Upper lobe of left lung (tissue), 6 donors: ENCODE results near the gene POFUT1. TPM values are rescaled to one million over a fixed set of nuclear protein-coding genes. Genes with fewer than 3 reads are reported as not detected.
A peak's percentile ranks its signal among the peaks of the same experiment; 100 is the strongest.

Experiments used
- ATAC-seq, 2 donors: fragments of 200-7000 bp; cut with Tn5 transposase; one replicate each; pipeline ENCODE4 v1.9.1; 2022; ENCODE audit warnings: mild to moderate bottlenecking in 2 of 2, moderate library complexity in 2 of 2; ENCODE audit not compliant: low FRiP score in 2 of 2
- DNase-seq, 2 donors: peaks; one replicate each; pipeline ENCODE4 v3.0.0-alpha.2; 2019 to 2020
- H3K27ac ChIP-seq, 4 donors: fragments of 200-600 bp; sonication (generic); one replicate each; pipeline ENCODE4 v1.5.1; 2016 to 2019
- H3K27me3 ChIP-seq, 4 donors: fragments of 200-600 bp; sonication (generic); one replicate each; pipeline ENCODE4 v1.5.1; 2017 to 2019
- H3K36me3 ChIP-seq, 4 donors: fragments of 200-600 bp; sonication (generic); one replicate each; pipeline ENCODE4 v1.5.1; 2016 to 2019
- H3K4me1 ChIP-seq, 4 donors: fragments of 200-600 bp; sonication (generic); one replicate each; pipeline ENCODE4 v1.5.1; 2018 to 2019
- H3K4me3 ChIP-seq, 4 donors: fragments of 200-600 bp; sonication (generic); one replicate each; pipeline ENCODE4 v1.5.1; 2017 to 2019; ENCODE audit warnings: mild to moderate bottlenecking in 2 of 4, moderate library complexity in 1 of 4
- H3K9me3 ChIP-seq, 4 donors: fragments of 200-600 bp; sonication (generic); one replicate each; pipeline ENCODE4 v1.5.1; 2018 to 2019
- CTCF ChIP-seq, 6 experiments: fragments of 450-650 bp in 4 of 6; fragments of 200-600 bp in 2 of 6; sonication (generic) in 2 of 6; IDR thresholded peaks; one replicate each; pipeline ENCODE4 v1.5.1; 2016 to 2019; ENCODE audit warnings: antibody characterized with exemption in 6 of 6
- EP300 ChIP-seq, 4 donors: sonication (generic); formaldehyde crosslinking; IDR thresholded peaks; one replicate each; pipeline ENCODE4 v1.5.1; 2017; ENCODE audit warnings: antibody characterized with exemption in 4 of 4, control low read depth in 2 of 4
- POLR2A ChIP-seq, 4 donors: fragments of 450-650 bp; IDR thresholded peaks; one replicate each; pipeline ENCODE4 v1.5.1; 2016 to 2017; ENCODE audit warnings: antibody characterized with exemption in 4 of 4, mild to moderate bottlenecking in 2 of 4
- POLR2AphosphoS5 ChIP-seq, 2 donors: sonication (generic); formaldehyde crosslinking; IDR thresholded peaks; one replicate each; pipeline ENCODE4 v1.5.1; 2017; ENCODE audit warnings: antibody characterized with exemption in 2 of 2
- WGBS, 2 donors: methylation state at CpG; one replicate each; pipeline ENCODE4 v1.1.5; 2017 to 2018; 5-methylcytosine and 5-hydroxymethylcytosine counted together
- total RNA-seq, 6 donors: library from RNA; depleted of rRNA in 4 of 6; stranded (reverse); fragments of >200 nt in 4 of 6; gene quantifications; one replicate each; pipeline versions ENCODE4 v1.1.0 to v1.2.1, GENCODE V29; 2016 to 2021
- donor health status: DM: no; HTN: no; CAD: no; lungs with moderate emphysema.
- donor health status: DM: no; HTN: yes; CAD: no; lungs with severe emphysema.

The POFUT1 gene
- total RNA-seq, 6 donors from 2014 or later = 12.6 to 31.5 (median 26.5) TPM

GRCh38 chr20:32287231-32287638 lies 79.6 kb downstream of the POFUT1 start:
- WGBS, 2 donors = 97% methylated on average over 6 of the region's 6 CpGs
- TF ChIP-seq POLR2A (IDR thresholded peaks at IDR 0.05) = no peak
- no peak for TF ChIP-seq CTCF (IDR thresholded peaks at IDR 0.05)
- no peak for TF ChIP-seq POLR2AphosphoS5 (IDR thresholded peaks at IDR 0.05)
- TF ChIP-seq EP300 (IDR thresholded peaks at IDR 0.05) = no peak
- no peak overlapping the region for H3K4me3 ChIP-seq
- no peak for ATAC-seq
- no peak for DNase-seq
- peak overlapping the region in 1 of 4 donors; percentile 22 for H3K27ac ChIP-seq
- H3K27me3 ChIP-seq = no peaks in the 10 kb centered on the region
- H3K9me3 ChIP-seq = no peaks in the 10 kb centered on the region
- H3K36me3 ChIP-seq = peaks cover 0 to 8% (median 0%) of the 10 kb centered on the region in 4 donors
- H3K4me1 ChIP-seq = peaks cover 8 to 18% (median 12%) of the 10 kb centered on the region in 4 donors

Other genes starting within 250 kb of the POFUT1 start
- gene XKR7, start 239.7 kb upstream of the POFUT1 start, total RNA-seq = under 1 TPM in 3 of 6 donors, not detected in 3; under 0.01 to 0.07 (median 0.06) TPM
- 10 to 100 TPM in 2 of 6 donors, 1 to 10 TPM in 4; 4.2 to 29.2 (median 8.3) TPM for gene CCM2L, start 197.4 kb upstream of the POFUT1 start, total RNA-seq
- gene HCK, start 155.6 kb upstream of the POFUT1 start, total RNA-seq = 10 to 100 TPM; 27.7 to 93.9 (median 69.1) TPM
- 10 to 100 TPM; 26.7 to 48.0 (median 37.1) TPM for gene TM9SF4, start 98.2 kb upstream of the POFUT1 start, total RNA-seq
- 10 to 100 TPM; 11.4 to 17.1 (median 14.1) TPM for gene PLAGL2, start 137 bp upstream of the POFUT1 start, total RNA-seq
- 10 to 100 TPM; 14.7 to 37.5 (median 26.7) TPM for gene KIF3B, start 69.8 kb downstream of the POFUT1 start, total RNA-seq
- gene ASXL1, start 150.5 kb downstream of the POFUT1 start, total RNA-seq = 100 to 1,000 TPM in 3 of 6 donors, 10 to 100 TPM in 3; 60.6 to 389 (median 88.5) TPM